Measurements from ENCODE around the gene FGFR2.

DNA sequence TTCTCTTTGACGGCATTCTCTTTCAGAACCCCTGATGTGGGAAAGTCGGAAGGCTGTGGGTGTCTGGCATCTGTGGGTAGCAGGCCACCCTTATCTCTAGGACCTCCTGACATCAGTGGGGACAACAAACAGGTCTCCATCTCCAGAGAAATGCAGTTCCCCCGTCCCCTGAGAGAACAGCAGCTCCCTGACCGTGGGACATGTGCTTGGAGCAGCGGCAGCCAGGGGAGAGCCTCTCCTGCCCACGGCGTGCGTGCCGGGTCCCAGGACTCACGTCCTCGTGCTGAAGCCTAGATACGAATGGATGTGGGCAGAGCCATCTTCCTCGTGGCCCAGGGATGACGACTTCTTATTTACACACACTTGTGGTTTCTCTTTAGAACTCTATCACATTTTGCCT, 133.0 kb downstream of the FGFR2 start:
- TF ChIP-seq, protein P1, sequence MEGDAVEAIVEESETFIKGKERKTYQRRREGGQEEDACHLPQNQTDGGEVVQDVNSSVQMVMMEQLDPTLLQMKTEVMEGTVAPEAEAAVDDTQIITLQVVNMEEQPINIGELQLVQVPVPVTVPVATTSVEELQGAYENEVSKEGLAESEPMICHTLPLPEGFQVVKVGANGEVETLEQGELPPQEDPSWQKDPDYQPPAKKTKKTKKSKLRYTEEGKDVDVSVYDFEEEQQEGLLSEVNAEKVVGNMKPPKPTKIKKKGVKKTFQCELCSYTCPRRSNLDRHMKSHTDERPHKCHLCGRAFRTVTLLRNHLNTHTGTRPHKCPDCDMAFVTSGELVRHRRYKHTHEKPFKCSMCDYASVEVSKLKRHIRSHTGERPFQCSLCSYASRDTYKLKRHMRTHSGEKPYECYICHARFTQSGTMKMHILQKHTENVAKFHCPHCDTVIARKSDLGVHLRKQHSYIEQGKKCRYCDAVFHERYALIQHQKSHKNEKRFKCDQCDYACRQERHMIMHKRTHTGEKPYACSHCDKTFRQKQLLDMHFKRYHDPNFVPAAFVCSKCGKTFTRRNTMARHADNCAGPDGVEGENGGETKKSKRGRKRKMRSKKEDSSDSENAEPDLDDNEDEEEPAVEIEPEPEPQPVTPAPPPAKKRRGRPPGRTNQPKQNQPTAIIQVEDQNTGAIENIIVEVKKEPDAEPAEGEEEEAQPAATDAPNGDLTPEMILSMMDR (IDR thresholded peaks at IDR 0.05; ENCODE audit: extremely low read depth in 1 of 2, insufficient read depth in 1 of 2, low read depth in 1 of 2, low read length in 2 of 2) = no peak
- TF ChIP-seq POLR2AphosphoS5 (IDR thresholded peaks at IDR 0.05; ENCODE audit: insufficient read depth, low read depth, low read length) (no peak), POLR2A (IDR thresholded peaks at IDR 0.05; ENCODE audit: low read depth, low read length) (no peak)
- TF ChIP-seq, protein P2, sequence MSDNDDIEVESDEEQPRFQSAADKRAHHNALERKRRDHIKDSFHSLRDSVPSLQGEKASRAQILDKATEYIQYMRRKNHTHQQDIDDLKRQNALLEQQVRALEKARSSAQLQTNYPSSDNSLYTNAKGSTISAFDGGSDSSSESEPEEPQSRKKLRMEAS (IDR thresholded peaks at IDR 0.05; ENCODE audit: insufficient read depth, insufficient read length) = no peak
